GM23338 (cell line): ENCODE data around the gene TMEM120B. TPM values are rescaled to one million over a fixed set of nuclear protein-coding genes. Genes with fewer than 3 reads are reported as not detected.

Source experiments
- ATAC-seq: fragments of 200-7000 bp; cut with Tn5 transposase; 3 replicates; pipeline ENCODE4 v1.9.1; 2020
- DNase-seq: peaks from one replicate; pipeline ENCODE4 v3.0.0-alpha.2; 2015; ENCODE audit warnings: low spot score
- H2AFZ ChIP-seq: fragments of 200-600 bp; sonication (generic); 2 replicates; pipeline ENCODE4 v1.8.0; 2016; ENCODE audit warnings: antibody characterized with exemption, mild to moderate bottlenecking, moderate library complexity
- H3F3A ChIP-seq: fragments of 200-600 bp; sonication (generic); replicated peaks from 2 replicates; pipeline ENCODE4 v1.8.0; 2017; ENCODE audit warnings: antibody characterized with exemption, mixed run types, low read depth
- H3K27ac ChIP-seq: fragments of 200-600 bp; sonication (generic); 2 replicates; pipeline ENCODE4 v1.6.1; 2016; ENCODE audit warnings: low read depth
- H3K27me3 ChIP-seq: fragments of 200-600 bp; sonication (generic); 2 replicates; pipeline ENCODE4 v1.8.0; 2016; ENCODE audit warnings: mild to moderate bottlenecking, mixed run types, moderate library complexity; ENCODE audit not compliant: insufficient read depth
- H3K36me3 ChIP-seq: fragments of 200-600 bp; sonication (generic); 2 replicates; pipeline ENCODE4 v1.8.0; 2016; ENCODE audit warnings: mild to moderate bottlenecking; ENCODE audit not compliant: insufficient read depth
- H3K4me1 ChIP-seq: fragments of 200-600 bp; sonication (generic); 2 replicates; pipeline ENCODE4 v1.8.0; 2016; ENCODE audit warnings: mild to moderate bottlenecking, moderate library complexity; ENCODE audit not compliant: insufficient read depth
- H3K4me2 ChIP-seq: fragments of 200-600 bp; sonication (generic); 2 replicates; pipeline ENCODE4 v1.7.1; 2017; ENCODE audit warnings: mixed run types
- H3K4me3 ChIP-seq: fragments of 200-600 bp; sonication (generic); 2 replicates; pipeline ENCODE4 v1.6.1; 2016; ENCODE audit warnings: mixed run types
- H3K79me2 ChIP-seq: fragments of 200-600 bp; sonication (generic); replicated peaks from 2 replicates; pipeline ENCODE4 v1.8.0; 2017; ENCODE audit warnings: mild to moderate bottlenecking; ENCODE audit not compliant: insufficient read depth
- H3K9me2 ChIP-seq: fragments of 200-600 bp; sonication (generic); 2 replicates; pipeline ENCODE4 v1.8.0; 2017; ENCODE audit not compliant: insufficient read depth
- H4K20me1 ChIP-seq: fragments of 200-600 bp; sonication (generic); replicated peaks from 2 replicates; pipeline ENCODE4 v1.8.0; 2017; ENCODE audit warnings: mild to moderate bottlenecking; ENCODE audit not compliant: insufficient read depth
- H3K27ac Mint-ChIP-seq: 2 replicates; pipeline ENCODE4 v1.8.0; 2020; ENCODE audit warnings: inconsistent platforms, mild to moderate bottlenecking, moderate library complexity, mixed read lengths
- H3K27me3 Mint-ChIP-seq: 3 replicates; pipeline ENCODE4 v1.8.0; 2022; ENCODE audit warnings: low read depth, mild to moderate bottlenecking, moderate library complexity, mixed read lengths, inconsistent platforms; ENCODE audit not compliant: insufficient read depth, poor library complexity
- H3K36me3 Mint-ChIP-seq: 3 replicates; pipeline ENCODE4 v1.8.0; 2021; ENCODE audit warnings: low read depth, mild to moderate bottlenecking, inconsistent platforms, moderate library complexity, mixed read lengths
- H3K4me1 Mint-ChIP-seq: 3 replicates; pipeline ENCODE4 v1.8.0; 2020; ENCODE audit warnings: mild to moderate bottlenecking, inconsistent platforms, mixed read lengths
- H3K4me3 Mint-ChIP-seq: 3 replicates; pipeline ENCODE4 v1.8.0; 2021; ENCODE audit warnings: moderate library complexity, mild to moderate bottlenecking, inconsistent platforms, mixed read lengths
- H3K9me3 Mint-ChIP-seq: 3 replicates; pipeline ENCODE4 v1.8.0; 2020; ENCODE audit warnings: moderate library complexity, mild to moderate bottlenecking, inconsistent platforms, mixed read lengths
- CREB1 ChIP-seq: fragments of 250-450 bp; sonication (Bioruptor Pico); IDR thresholded peaks from 2 replicates; pipeline ENCODE4 v1.5.0; 2020; ENCODE audit warnings: low read depth, mild to moderate bottlenecking, moderate library complexity
- EZH2phosphoT487 ChIP-seq: fragments of 200-600 bp; sonication (generic); IDR thresholded peaks from one replicate; pipeline ENCODE4 v1.8.1; 2018; ENCODE audit warnings: antibody characterized with exemption; ENCODE audit not compliant: unreplicated experiment
- JUNB ChIP-seq: IDR thresholded peaks from one replicate; pipeline ENCODE4 v1.6.1; 2016; ENCODE audit warnings: antibody characterized with exemption; ENCODE audit not compliant: unreplicated experiment
- NANOG ChIP-seq: IDR thresholded peaks from 2 replicates; pipeline ENCODE4 v1.6.1; 2016; ENCODE audit warnings: antibody characterized with exemption, borderline replicate concordance
- POLR2AphosphoS5 ChIP-seq: IDR thresholded peaks from 2 replicates; pipeline ENCODE4 v1.6.1; 2016; ENCODE audit warnings: antibody characterized with exemption, low read depth
- STAT1 ChIP-seq: IDR thresholded peaks from one replicate; pipeline ENCODE4 v1.6.1; 2016; ENCODE audit warnings: antibody characterized with exemption; ENCODE audit not compliant: unreplicated experiment
- ZNF331 ChIP-seq: fragments of 250-450 bp; sonication (Bioruptor Pico); IDR thresholded peaks from 2 replicates; pipeline ENCODE4 v1.5.0; 2020; ENCODE audit warnings: low read depth, mild to moderate bottlenecking, moderate library complexity
- ZNF462 ChIP-seq: fragments of 250-450 bp; sonication (Bioruptor Pico); IDR thresholded peaks from 2 replicates; pipeline ENCODE4 v1.5.0; 2020; ENCODE audit warnings: mild to moderate bottlenecking, moderate library complexity
- polyA plus RNA-seq: library from polyadenylated mRNA; unstranded; fragments of >200 nt; fragmentation: Nextera tagmentation; extraction: Ambion mirVana; gene quantifications from 2 replicates; pipeline ENCODE4 v1.2.1, GENCODE V29; 2016
- total RNA-seq: library from RNA; depleted of rRNA; stranded (reverse); fragments of >200 nt; shearing (Covaris generic); gene quantifications from 2 replicates; pipeline ENCODE4 v1.2.3, GENCODE V29; 2014
- TF ChIP-seq, protein P1 (sequence below): IDR thresholded peaks from 2 replicates; pipeline ENCODE4 v1.6.1; 2016; ENCODE audit warnings: antibody characterized with exemption
- TF ChIP-seq, protein P2 (sequence below): IDR thresholded peaks from one replicate; pipeline ENCODE4 v1.6.1; 2018; ENCODE audit warnings: antibody characterized with exemption; ENCODE audit not compliant: unreplicated experiment

The TMEM120B gene
- total and polyA plus RNA-seq, 2 experiments from 2014 or later, result 15.0 to 36.0 TPM

- no peaks in the 10 kb centered on the region for H3K27me3 Mint-ChIP-seq
- H3K4me3 Mint-ChIP-seq, result no peak overlapping the region
- DNase-seq (no peak), ATAC-seq (no peak)
- peaks cover 5% of the 10 kb centered on the region; the same call in 2 of the 3 replicates for H3K4me1 Mint-ChIP-seq
- no peaks in the 10 kb centered on the region for H3K79me2 ChIP-seq
- H3K4me1 ChIP-seq, result no peaks in the 10 kb centered on the region
- H3K27ac ChIP-seq, result no peak overlapping the region
- H3K4me3 ChIP-seq, result no peak overlapping the region
- H3K27ac Mint-ChIP-seq, result no peak overlapping the region
- H3K27me3 ChIP-seq, result no peaks in the 10 kb centered on the region
- no peak overlapping the region for H2AFZ ChIP-seq
- peaks cover 53% of the 10 kb centered on the region for H3K36me3 Mint-ChIP-seq
- TF ChIP-seq, protein P1, sequence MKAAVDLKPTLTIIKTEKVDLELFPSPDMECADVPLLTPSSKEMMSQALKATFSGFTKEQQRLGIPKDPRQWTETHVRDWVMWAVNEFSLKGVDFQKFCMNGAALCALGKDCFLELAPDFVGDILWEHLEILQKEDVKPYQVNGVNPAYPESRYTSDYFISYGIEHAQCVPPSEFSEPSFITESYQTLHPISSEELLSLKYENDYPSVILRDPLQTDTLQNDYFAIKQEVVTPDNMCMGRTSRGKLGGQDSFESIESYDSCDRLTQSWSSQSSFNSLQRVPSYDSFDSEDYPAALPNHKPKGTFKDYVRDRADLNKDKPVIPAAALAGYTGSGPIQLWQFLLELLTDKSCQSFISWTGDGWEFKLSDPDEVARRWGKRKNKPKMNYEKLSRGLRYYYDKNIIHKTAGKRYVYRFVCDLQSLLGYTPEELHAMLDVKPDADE, result no peak
- TF ChIP-seq EZH2phosphoT487 (no peak), CREB1 (CRISPR knock-in tag) (no peak), ZNF462 (CRISPR knock-in tag) (no peak), ZNF331 (CRISPR knock-in tag) (no peak), JUNB (no peak), NANOG (no peak), POLR2AphosphoS5 (no peak), STAT1 (no peak)
- TF ChIP-seq, protein P2, sequence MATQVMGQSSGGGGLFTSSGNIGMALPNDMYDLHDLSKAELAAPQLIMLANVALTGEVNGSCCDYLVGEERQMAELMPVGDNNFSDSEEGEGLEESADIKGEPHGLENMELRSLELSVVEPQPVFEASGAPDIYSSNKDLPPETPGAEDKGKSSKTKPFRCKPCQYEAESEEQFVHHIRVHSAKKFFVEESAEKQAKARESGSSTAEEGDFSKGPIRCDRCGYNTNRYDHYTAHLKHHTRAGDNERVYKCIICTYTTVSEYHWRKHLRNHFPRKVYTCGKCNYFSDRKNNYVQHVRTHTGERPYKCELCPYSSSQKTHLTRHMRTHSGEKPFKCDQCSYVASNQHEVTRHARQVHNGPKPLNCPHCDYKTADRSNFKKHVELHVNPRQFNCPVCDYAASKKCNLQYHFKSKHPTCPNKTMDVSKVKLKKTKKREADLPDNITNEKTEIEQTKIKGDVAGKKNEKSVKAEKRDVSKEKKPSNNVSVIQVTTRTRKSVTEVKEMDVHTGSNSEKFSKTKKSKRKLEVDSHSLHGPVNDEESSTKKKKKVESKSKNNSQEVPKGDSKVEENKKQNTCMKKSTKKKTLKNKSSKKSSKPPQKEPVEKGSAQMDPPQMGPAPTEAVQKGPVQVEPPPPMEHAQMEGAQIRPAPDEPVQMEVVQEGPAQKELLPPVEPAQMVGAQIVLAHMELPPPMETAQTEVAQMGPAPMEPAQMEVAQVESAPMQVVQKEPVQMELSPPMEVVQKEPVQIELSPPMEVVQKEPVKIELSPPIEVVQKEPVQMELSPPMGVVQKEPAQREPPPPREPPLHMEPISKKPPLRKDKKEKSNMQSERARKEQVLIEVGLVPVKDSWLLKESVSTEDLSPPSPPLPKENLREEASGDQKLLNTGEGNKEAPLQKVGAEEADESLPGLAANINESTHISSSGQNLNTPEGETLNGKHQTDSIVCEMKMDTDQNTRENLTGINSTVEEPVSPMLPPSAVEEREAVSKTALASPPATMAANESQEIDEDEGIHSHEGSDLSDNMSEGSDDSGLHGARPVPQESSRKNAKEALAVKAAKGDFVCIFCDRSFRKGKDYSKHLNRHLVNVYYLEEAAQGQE, result no peak
- H3K9me3 Mint-ChIP-seq, result no peaks in the 10 kb centered on the region
- H3K9me2 ChIP-seq, result no peaks in the 10 kb centered on the region
- no peaks in the 10 kb centered on the region for H3K36me3 ChIP-seq
- H4K20me1 ChIP-seq, result no peaks in the 10 kb centered on the region
- no peak overlapping the region for H3K4me2 ChIP-seq
- H3F3A ChIP-seq, result peaks cover 3% of the 10 kb centered on the region; the same call in 1 of the 2 replicates
These were observed 118.2 kb downstream of the TMEM120B start for GRCh38 chr12:121830588-121831265.
